ELR (cell line): Measurements from ENCODE around the gene BMX.

Experiments used
- DNase-seq: peaks from one replicate; pipeline ENCODE4 v3.0.0-alpha.2; 2015; ENCODE audit warnings: low read depth

BMX gene

GRCh38 chrX:15500497-15500966 lies at the start of gene BMX:
Gene BMX (plus strand): TSS chrX:15500807. CDS start chrX:15508354, 7,547 bp downstream.
- DNase-seq = no peak

GRCh38 chrX:15451913-15452312 lies 48.7 kb upstream of the BMX start:
- no peak for DNase-seq

DNA sequence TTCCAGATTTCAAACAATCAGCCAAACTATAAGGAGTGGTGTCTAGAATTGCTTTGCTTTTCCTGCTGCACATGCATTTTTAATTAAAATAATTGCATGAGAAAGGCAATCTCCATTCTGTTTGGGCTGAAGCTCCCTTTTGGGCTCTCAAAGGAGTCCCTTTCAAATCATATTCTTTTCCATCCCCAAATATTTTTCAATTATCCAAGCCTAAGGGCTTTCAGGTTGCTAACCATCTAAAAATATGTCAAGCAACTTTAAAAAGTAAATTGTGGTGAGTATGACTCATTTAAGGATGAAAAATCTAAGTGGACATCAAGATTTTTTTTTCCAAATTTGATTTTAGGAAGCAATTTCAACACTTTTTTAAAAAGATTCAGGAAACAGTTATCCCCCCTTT lies 35.9 kb upstream of the BMX start:
- DNase-seq = no peak

DNA sequence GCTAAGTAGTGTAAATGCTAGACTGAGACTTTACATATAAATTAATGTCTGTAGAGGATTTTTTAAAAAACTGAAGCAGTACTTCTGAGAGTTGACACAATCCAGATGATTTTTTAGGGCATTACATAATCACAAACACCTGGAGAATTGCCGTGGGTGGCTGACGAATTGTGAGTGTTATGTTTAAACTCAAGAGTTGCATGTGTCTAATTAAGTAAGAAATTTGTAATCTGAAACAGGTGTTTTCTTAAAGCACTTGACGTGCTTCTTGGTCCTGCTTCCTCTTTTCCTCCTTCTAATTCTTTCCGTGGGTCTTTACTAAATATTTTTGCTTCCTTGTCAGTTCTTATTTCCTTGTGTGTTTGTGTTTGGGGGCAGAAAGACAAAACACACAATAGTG lies 35.3 kb upstream of the BMX start:
- DNase-seq = no peak

DNA sequence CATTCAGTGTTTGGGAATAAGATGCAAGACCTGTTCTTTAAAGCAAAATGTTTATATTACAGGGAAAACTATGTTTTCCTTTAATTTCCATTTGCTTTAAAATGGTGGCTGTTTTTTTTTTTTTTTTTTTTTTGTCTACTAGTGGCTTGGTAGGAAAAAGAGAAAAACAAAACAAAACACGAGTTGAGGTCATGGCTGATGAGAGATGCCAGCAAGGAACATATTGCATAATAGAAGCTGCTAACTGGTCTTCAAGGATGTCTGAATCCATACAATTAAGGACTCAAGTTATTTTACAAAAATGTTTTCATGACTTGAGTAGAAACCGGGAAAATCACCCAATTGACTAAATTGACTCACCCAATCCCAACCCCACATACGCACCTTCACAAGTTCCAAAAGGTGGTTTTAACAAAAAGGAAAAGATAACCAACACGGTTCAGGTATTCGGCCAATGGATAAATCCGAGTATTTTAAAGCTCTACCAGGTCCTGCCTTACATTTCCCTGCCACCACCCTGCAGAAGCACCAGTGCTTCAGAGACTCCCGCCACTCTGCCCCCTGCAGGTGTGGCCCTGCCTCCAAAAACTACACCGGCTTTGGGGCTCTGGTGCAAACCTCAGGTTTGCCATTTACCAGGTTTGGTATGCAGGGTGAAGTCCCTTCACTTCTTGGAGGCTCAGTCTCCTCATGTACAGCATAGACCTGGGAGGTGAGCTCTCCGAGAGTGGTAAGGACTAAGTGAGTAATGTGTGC lies 34.5 kb upstream of the BMX start:
- DNase-seq = no peak

GRCh38 chrX:15468036-15468435 lies 32.6 kb upstream of the BMX start:
- DNase-seq = peak; percentile 45

DNA sequence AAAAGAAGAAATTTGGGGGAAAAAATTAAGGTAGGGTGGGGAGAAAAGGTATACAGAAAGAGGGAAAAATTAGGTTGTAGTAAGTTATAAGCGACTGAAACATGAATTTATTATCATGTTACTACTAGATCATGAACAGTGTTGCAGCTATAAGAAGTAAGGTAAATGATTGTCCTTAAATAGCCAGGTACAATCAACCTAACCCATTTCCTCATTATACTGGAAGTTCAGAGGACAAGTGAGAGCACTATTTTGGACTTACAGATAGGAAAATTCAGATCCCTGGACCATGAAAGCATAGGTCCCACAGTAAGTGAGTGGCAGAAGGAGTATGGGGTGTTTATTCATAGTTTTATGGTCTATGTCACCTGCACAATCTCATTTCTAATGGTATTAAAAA lies 31.0 kb upstream of the BMX start:
- no peak for DNase-seq

- peak; percentile 63 for DNase-seq
Observed at GRCh38 chrX:15471028-15471427, 29.6 kb upstream of the BMX start.

GRCh38 chrX:15472531-15472930 lies 28.1 kb upstream of the BMX start:
- no peak for DNase-seq

GRCh38 chrX:15474028-15474427 lies 26.6 kb upstream of the BMX start:
- DNase-seq = no peak

- no peak for DNase-seq
Observed at GRCh38 chrX:15475021-15475420, 25.6 kb upstream of the BMX start.

GRCh38 chrX:15475486-15475885 lies 25.1 kb upstream of the BMX start:
- DNase-seq = no peak

GRCh38 chrX:15483891-15484290 lies 16.7 kb upstream of the BMX start:
- DNase-seq = no peak

GRCh38 chrX:15492469-15492868 lies 8.1 kb upstream of the BMX start:
- DNase-seq = no peak

DNA sequence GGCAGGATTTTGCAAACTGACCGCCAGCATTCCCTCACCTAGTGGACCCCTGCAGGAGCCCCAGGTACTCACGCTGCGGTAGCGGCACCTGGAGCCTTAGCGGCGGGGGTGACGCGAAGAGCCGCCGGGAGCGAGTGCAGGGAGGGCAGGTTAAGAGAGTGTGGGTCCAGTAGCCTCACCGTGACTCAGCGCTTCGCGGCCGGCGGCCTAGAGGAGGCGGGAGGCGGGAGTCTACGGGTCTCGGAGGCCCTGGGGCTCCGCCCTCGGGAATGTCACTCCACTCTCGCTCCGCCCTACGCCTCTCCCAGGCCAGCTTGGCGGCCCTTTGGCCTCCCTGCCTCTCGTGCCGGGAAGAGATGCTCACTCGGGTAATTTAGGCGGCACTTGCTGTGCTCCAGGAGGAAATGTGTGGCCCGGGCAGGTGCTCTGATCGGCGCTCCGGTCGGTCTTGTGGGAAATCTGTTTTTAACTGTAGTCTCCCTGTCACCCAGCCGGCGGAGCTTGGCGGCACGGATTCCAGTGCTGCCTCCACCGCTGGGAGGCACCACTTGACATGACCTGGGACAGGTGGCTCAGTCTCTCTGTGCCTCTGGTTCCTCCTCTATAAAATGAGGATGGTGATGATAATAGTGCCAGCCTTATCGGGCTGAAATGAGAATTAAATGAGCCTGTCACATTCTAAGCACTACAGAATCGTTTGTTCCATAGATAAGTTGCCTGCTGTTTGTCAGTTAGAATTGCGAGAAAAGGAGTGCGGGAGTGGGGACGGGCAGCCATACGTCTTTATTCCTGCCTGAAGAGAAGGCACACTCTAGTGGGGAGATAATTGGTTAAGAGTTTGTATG lies 7.3 kb upstream of the BMX start, which contains the start of gene PIR:
PIR (minus strand) TSS at position 216 of the 845 bp plus-strand sequence. CDS start 2,076 bp downstream, outside the sequence.
- DNase-seq = peak; percentile 85

DNA sequence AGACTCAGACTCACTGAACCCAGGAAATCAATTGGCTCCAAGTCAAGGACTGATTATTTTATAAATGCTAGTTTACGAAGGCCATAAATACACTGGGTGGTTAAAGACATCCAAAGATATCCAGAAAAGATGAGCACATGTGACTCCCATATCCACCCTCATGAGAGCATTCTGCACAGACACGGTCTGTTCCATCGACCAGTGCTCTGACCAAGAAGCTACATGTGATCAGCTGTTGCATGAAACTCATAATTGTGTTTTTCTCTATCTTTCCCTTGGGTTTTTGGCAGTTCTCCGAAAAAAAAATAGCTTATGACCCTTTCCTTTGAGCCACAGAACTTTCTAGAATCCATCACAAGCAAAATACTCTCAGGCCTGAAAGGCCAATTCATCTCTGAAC lies 4.8 kb upstream of the BMX start:
- no peak for DNase-seq

- DNase-seq = no peak
Observed at GRCh38 chrX:15496824-15497223, 3.8 kb upstream of the BMX start.

DNA sequence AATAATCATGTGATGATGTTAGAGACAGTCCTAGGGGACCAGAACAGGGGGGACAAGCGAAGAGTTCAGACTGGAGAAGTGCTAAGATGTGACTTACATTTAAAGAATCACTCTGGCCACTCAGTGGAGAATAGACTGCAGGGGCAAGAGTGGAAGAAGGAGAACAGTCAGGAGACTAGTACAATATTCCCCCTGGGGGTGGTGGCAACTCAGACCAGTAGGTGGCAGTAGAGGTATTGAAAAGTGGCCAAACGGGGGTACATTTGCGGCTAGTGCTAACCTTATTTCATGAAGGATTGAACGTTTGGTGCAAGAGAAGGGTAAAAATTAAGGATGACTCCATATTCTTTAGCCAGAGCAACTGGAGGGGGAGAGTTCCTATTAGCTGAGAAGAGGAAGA lies 2.7 kb upstream of the BMX start:
- peak; percentile 53 for DNase-seq

DNA sequence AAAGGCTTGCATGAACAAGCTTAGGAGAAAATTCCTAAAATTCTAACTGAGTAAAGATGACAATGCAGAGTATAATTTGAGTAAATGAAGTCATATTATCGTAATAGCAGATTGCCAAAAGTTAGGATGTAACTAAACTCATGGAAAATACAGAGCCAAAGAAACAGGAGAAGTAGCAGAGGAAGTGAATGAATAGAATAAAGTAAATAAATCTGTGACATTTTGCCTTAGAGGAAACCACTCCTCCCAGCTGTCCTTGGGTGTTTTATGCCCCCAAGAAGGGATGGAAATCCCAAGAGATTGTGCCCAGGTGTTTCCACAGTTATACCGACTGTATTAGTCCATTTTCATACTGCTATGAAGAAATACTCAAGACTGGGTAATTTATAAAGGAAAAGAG lies 1.9 kb upstream of the BMX start:
- no peak for DNase-seq

DNA sequence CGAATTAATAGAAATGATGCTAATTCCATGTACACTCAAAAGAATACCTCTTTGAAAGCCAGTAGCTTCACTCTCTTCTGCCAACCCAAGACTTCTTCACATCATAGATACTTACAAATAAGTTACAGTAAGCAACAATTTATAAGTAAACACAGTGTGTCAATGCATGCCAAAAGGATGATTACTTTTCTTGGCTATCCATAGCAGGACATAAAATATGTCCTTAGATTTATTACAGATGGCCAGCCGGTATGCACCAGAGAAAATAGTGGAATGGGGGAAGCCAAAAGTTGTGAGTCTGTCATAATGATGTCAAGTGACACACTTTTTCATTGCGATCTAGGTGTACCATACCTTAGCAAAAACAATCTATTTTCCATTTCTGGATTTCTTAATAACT lies 631 bp upstream of the BMX start:
- DNase-seq = no peak

DNA sequence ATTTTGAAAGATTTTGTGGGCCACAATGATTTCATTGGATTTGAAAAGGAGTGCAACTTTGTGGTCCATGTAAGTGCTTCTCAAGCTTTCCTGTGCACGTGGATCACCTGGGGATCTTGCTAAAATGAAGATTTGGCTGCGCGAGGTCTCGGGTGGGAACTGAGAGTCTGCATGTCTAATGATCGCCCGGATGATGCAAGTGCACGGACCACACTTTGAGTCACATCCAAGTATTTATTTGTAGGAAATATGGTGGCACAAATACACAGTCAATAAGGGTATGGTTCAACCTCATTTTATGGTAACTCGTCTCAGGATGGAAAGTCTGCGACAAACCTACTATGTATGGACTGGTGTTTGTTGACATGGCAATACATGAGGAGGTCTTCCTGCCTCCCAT lies 899 bp downstream of the BMX start:
- no peak for DNase-seq

DNA sequence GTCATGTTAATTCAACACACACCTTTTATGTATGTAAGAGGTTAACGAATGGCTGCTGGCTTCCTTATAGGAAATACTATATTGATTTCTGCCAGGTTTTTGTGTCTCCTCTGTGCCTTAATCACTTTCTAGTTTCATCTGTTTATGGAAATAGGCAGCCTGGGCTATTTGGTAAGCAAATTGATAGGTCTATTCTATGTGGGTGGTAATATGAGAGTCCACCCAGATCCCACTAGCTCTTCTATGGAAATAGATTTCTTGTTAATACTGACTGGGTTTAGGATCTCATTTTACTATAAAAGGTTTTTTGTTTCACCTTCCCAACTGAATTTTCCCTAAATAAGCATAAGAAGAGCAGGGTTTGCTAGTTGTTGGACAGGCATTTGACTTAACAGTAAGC lies 4.1 kb downstream of the BMX start:
- no peak for DNase-seq

DNA sequence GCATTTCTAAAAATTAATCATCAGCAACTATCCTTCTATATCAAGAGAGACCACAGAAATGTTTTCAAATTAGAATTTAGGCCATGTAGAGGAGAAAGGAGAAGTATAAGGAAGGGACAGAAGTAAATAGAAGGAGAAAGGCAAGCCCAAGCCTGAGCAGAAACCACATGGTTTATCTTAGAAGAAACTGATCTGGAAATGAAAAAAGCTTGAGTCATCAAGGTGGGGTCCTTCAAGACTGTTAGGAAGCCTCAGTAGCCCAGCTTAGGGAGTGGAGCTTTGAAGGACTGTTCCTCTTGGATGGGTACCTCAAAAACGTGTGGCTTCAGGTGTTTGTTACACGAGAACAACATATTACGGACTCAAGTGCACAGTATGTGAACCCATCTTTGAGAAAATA lies 4.5 kb downstream of the BMX start:
- no peak for DNase-seq
